Measurements from ENCODE around the gene PNMT. TPM values are rescaled to one million over a fixed set of nuclear protein-coding genes. Genes with fewer than 3 reads are reported as not detected.
A peak's percentile ranks its signal among the peaks of the same experiment; 100 is the strongest.

Gene PNMT
- polyA plus RNA-seq, 1 of the 3 experiments (the other 2 are of a cell fraction): 0.07 TPM

DNA sequence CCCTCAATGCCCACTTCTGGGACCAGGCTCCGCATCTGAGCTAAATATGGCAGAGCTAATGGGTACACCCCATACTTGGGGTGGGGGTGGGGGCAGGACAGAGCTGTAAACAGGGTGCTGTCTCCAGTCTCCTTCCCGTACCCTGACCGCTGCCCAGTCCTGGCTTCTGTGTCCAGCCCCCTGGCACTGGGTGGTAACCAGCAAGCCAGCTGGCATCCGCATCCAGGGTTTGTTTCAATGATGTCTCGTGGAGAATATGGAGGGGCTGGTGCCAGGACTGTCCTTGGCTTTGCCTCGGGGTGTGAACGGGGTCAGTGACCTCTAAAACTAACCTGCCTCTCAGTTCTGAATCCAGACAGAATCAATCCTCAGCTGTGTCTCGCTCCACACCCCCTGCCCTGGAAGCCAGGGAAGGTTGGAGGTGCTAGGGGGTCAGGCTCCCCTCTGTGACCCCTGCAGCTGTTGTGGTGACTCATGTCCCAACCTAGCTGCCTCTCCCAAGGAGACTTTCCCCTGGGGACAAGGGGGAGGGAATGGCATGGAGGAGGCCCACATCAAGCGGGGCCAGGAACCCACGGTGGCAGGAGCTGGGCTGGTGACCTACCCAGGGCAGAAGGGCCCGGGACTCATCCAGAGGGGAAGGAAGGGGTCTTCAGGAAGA lies 1.5 kb upstream of the PNMT start:
- ChIA-PET CTCF (interaction anchor here (0.8 to 15.8 kb wide), 9 partner anchors 8 to 64 kb away, joined by 3 to 279 read pairs (median 6); partner anchors contain the start of genes MIEN1 and PPP1R1B), POLR2A (interaction anchor here (1.2 to 1.3 kb wide), 2 partner anchors 14 to 21 kb away, joined by 3 read pairs; partner anchors contain the start of gene PGAP3)
- H4K20me1 ChIP-seq (ENCODE audit: insufficient read depth): no peaks in the 10 kb centered on the region
- DNase-seq: peak; percentile 53
- H2AFZ ChIP-seq (ENCODE audit: low read depth): no peak overlapping the region
- no peaks in the 10 kb centered on the region for H3K9me3 ChIP-seq
- H3K36me3 ChIP-seq (replicated peaks in 1 of 2; ENCODE audit: control insufficient read depth in 1 of 2, insufficient read depth in 2 of 2, low read length in 1 of 2): peaks cover 0 to 7% of the 10 kb centered on the region in 2 experiments
- H3K4me1 ChIP-seq (ENCODE audit: control insufficient read depth in 1 of 2, insufficient read depth in 2 of 2, low read depth in 1 of 2, low read length in 1 of 2): peaks cover 0 to 11% of the 10 kb centered on the region in 2 experiments; a peak in 1 of 4 replicates
- H3K9ac ChIP-seq: no peak overlapping the region
- no peak overlapping the region for H3K4me2 ChIP-seq
- no peak overlapping the region for H3K27ac ChIP-seq (ENCODE audit: low read depth in 2 of 2, low read length in 1 of 2)
- 89% methylated on average over 10 of the region's 11 CpGs for WGBS (ENCODE audit: low lambda C conversion rate)
- H3F3A ChIP-seq (replicated peaks; ENCODE audit: insufficient read depth): no peaks in the 10 kb centered on the region
- TF ChIP-seq NFIC (IDR thresholded peaks at IDR 0.05; ENCODE audit: borderline replicate concordance): no peak
- no peak for TF ChIP-seq MEF2A (IDR thresholded peaks at IDR 0.05; ENCODE audit: borderline replicate concordance, low read depth)
- no peak for TF ChIP-seq TEAD4 (IDR thresholded peaks at IDR 0.05; ENCODE audit: borderline replicate concordance, insufficient read depth)
- no peak for TF ChIP-seq EZH2phosphoT487 (IDR thresholded peaks at IDR 0.05; ENCODE audit: borderline replicate concordance, low read depth)
- no peak for TF ChIP-seq TAF1 (IDR thresholded peaks at IDR 0.05; ENCODE audit: borderline replicate concordance, low read depth, low read length)
- no peak for TF ChIP-seq PBX3 (IDR thresholded peaks at IDR 0.05)
- no peak for TF ChIP-seq SMC3 (IDR thresholded peaks at IDR 0.05; ENCODE audit: low read depth, low read length)
- TF ChIP-seq JUND (IDR thresholded peaks at IDR 0.05): no peak
- TF ChIP-seq REST (IDR thresholded peaks at IDR 0.05; ENCODE audit: low read depth, low read length): no peak
- TF ChIP-seq EP300 (IDR thresholded peaks at IDR 0.05; ENCODE audit: borderline replicate concordance in 1 of 2, low read depth in 1 of 2, low read length in 1 of 2): no peak
- no peak for TF ChIP-seq SIN3A (IDR thresholded peaks at IDR 0.05; ENCODE audit: borderline replicate concordance, low read depth, low read length)
- no peak for TF ChIP-seq CHD2 (IDR thresholded peaks at IDR 0.05; ENCODE audit: low read length, partially characterized antibody)
- TF ChIP-seq, protein P1, sequence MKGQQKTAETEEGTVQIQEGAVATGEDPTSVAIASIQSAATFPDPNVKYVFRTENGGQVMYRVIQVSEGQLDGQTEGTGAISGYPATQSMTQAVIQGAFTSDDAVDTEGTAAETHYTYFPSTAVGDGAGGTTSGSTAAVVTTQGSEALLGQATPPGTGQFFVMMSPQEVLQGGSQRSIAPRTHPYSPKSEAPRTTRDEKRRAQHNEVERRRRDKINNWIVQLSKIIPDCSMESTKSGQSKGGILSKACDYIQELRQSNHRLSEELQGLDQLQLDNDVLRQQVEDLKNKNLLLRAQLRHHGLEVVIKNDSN (IDR thresholded peaks at IDR 0.05; ENCODE audit: borderline replicate concordance, low read depth): no peak
- TF ChIP-seq POLR2AphosphoS5 (IDR thresholded peaks at IDR 0.05; ENCODE audit: low read depth, low read length): no peak
- no peak overlapping the region for H3K4me3 ChIP-seq (ENCODE audit: low read depth in 2 of 2, low read length in 1 of 2)
- no peaks in the 10 kb centered on the region for H3K79me2 ChIP-seq (ENCODE audit: insufficient read depth)
- H3K9me2 ChIP-seq: no peaks in the 10 kb centered on the region
- no peaks in the 10 kb centered on the region for H3K27me3 ChIP-seq (ENCODE audit: insufficient read depth)
